ENCODE measurements around the gene APRT.

DNA sequence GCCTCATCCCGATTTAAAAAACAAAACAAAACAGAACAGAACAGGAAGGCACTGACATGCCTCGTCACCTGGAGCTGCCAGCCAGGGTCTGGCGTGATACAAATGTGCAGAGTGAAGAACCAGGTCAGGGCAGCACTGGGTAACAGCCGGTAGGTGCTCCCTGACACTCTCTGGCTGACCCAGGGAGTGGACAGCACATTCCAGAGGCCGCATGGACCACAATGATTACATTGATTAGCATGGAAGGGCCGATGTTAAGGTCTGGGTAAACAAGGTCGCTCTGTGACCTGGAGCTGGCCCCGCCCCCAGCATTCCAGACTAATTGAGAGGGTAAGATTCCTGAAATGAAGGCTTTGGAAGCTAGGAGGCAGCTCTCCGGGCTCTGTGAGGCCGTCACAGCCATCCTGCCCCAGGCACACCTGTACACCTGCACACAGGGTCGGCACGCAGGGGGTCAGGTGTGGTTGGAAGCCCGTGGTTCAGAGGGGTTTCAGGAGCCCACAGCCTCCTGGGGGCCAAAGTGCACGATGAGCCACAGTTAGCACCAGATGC lies 48.1 kb downstream of the APRT start:
- no peak for TF ChIP-seq POLR2A (IDR thresholded peaks at IDR 0.05)
- no peak for TF ChIP-seq CTCF (IDR thresholded peaks at IDR 0.05 in 4 of 5, conservative IDR thresholded peaks at IDR 0.05 in 1 of 5)
